KG1 (cell line): ENCODE measurements around the gene TRAIP.
"Not testable (repeated sequence)": the region's sequence is repeated elsewhere in the genome, so short reads cannot be mapped to it uniquely, and the experiment has no call there.

ENCODE experiments used
- DNase-seq: peaks from one replicate; lab custom pipeline; 2025; lab: John Stamatoyannopoulos, UW

The TRAIP gene, protein sequence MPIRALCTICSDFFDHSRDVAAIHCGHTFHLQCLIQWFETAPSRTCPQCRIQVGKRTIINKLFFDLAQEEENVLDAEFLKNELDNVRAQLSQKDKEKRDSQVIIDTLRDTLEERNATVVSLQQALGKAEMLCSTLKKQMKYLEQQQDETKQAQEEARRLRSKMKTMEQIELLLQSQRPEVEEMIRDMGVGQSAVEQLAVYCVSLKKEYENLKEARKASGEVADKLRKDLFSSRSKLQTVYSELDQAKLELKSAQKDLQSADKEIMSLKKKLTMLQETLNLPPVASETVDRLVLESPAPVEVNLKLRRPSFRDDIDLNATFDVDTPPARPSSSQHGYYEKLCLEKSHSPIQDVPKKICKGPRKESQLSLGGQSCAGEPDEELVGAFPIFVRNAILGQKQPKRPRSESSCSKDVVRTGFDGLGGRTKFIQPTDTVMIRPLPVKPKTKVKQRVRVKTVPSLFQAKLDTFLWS

DNA sequence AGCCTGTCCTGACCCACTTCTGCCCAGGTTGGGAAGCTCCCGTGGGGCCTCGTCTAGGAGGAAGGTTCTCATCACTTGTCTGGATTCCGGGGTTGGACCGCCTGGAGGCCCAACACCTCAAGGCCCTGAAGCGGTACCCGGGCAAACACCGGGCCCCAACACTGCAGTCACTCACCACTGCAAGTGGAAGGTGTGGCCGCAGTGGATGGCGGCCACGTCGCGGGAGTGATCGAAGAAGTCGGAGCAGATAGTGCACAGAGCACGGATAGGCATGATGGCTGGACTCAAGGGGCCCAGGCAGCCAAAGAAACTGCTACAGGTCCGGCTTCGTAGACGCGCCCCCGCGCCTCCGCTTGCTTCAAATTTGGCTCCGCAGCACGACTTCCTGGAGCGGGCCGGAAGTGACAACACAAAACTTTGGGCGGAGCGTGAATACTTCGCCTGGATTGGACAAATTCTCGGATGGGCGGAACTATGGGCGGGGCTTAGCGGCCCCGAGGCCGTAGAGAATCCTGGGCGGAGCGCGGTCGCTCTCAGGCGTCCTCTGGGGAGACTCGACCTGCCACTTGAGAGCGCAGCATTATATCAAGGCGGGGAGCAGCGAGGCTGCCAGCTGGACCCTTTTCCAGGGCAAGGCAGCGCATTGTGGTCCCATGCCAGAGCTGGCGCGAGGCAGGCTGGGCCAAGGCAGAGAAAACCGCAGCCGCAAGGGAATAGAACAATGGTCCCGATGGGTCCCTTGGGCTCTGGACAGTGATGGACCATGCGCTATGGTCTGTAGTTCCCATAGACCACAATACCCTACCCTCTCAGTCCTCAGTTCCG lies at the start of gene TRAIP:
TRAIP (minus strand) TSS at position 384 of the 825 bp plus-strand sequence; CDS start at position 273, 111 bp downstream.
- peak; percentile 96 for DNase-seq

DNA sequence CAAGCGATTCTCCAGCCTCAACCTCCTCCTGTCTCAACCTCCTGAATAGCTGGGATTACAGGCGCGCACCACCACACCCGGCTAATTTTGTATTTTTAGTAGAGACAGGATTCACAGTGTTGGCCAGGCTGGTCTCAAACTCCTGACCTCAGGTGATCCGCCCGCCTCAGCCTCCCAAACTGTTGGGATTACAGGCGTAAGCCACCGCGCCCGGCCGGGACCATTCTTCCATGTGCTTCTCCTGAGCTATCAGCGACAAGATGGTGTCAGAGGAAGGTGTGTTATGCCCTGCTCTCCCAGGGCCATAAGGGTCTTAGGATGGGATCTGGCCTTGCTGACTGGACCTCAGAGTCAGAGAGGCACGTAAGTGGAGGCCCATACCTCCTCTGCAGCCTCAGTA lies 48.1 kb upstream of the TRAIP start:
- not testable (repeated sequence) for DNase-seq

DNA sequence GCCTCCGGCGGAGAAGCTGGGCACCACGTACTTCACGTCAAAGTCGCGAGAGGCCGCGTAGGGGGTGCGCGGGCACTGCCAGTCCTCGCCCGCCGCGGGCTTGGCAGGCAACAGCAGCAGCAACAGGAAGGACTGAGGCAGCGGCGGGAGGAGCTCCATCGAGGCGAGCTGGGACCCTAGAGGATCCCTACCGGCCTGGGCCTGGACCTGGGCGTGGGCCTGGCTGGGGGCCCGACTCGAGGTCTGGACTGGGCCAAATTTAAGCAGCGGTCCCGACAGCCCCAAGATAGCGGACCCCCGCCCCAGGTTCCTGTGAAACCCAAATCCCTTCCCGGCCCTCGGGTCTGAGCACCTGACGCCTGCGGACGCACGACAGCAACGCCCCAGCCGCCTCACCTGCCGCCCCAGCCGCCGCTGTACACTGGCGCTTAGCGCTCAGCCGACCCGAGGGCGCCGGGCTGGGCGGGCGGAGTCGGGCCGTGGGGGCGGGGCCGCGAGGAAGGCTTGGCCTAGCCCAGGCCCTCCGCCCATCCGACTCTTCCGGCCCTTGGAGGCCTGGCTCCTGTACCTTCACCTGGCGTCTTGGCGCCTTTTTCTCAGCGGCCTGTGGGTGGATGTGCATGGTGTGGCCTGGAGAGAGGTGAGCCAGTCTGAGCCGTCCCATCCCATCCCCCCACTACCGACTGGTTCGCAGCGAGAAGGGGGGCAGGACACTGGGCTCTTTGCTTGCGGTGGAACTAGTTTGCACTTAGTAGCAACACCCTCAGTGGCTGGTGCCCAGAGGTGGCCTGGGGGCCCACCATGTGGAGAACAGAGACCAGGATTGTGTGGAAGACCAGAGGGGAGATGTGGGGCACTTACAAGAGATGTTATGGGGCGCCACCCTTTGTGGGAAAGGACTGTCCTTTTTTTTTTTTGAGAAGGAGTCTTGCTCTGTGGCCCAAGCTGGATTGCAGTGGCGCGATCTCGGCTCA lies 47.4 kb upstream of the TRAIP start, which contains the start of gene MST1R:
MST1R (minus strand) TSS at position 423 of the 974 bp plus-strand sequence; CDS start at position 159, 264 bp downstream.
- DNase-seq: no peak

DNA sequence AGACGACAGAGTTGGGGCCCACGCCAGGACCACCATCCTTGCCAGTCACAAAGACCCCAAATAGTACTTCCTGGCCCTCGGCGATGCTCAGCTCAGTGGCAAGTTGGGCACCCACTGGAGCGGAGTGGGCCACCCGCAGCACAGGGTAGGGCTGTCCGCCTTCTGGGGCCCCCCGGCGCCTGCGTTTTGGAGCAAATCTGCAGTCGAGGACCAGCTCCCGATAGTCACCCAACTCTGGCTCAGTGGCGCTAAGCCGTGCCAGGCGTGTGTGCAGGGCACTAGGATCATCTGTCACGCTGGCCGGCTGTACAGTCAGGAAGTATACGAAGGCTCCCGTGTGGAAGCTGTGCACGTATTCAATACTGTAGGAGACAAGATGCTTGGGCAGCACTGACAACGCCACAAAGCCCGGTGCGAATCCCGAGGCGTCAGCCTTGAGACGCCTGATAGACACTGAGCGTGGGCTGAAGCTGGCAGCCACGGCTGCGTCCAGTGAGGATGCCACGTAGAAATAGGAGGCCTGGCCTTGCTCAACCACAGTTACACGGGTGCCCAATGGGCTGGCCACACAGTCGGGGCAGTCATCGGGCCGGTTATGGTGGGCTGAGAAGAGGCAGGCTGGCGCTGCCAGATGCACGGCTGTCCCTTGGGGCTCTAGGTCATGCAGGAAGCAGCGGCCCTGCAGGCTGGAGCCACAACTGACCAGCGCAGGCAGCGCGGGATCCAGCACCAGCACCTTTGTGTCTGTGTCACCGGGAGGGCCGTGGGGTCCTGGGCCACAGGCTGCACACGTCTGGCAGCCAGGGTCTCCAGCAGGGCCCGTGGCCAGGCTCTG lies 46.4 kb upstream of the TRAIP start:
- DNase-seq: no peak

DNA sequence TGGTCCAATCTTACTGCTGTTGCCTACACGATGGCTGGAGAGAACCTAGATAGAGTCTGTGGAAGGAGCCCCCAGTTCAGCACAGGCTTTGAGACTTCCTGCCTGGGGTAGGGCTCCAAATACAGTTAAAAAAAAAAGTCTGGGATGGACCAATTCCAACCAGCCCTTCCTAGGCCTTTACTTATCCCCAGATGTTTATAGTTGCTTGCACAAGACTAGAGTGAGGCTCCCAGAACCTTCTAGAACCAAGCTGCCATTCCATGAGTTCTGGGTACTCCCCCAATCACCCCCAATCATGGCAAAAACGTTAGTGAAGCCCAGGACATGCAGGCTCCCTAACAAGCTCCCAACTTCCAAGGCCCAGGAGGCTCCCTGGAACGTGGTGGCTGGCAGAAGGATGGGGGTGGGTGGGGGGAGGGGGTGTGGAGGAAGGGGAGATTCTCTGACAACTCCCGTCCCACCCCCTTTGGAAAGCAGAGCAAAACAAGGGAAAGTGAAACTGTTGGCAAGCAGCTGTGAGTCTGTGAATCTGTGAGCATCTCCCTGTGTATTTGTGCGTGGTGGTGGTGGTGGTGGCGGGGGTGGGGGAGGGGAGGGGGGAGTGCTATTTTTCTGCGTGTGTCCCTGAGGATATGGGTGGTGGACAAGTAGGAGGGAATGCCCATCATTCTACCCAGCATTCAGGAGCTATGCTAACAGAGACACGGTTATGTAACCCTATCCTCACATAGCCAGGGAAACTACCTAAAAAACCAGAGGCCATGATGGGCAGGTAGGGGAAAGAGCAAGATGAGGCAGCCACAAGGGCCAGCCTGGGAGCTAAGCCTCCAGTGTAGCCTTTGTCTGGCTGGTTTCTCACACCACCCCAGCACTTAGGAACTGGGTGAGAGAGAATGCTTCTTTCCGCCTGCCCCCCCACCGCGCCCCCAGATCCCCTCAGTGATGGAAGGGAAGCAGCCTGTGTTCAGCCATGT lies 45.3 kb upstream of the TRAIP start:
- DNase-seq: no peak

DNA sequence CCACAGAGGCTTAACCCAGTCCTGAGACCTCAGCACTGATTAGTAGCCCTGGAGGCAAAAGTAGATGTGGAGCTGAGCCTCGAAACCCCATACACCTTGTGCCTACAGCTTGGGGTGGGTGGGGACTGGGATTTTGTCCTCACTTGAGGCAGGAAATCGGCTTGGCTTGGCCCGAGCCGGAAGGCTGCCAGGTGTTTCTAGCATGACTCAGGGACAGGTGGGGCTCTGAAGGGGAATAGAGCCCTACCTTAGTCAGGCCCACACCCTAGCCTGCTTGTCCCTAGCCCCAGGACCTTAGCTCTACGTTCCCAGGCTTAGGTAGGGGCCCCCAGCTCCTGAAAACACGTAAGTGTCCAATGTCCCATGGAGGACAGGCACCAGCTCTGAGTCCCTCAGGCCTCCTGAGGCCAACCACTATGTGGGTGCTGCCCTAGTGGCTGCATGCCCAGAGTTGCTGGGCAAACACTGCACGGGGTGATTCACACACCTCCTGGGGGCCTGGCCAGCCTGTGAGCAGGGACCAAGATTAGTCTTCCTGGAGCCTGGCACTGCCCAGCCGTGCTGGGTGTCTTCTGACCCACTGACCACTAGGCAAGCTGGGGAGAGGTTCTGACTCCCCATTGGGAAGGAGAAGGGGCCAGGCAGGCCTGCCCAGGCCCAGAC lies 44.3 kb upstream of the TRAIP start:
- no peak for DNase-seq

DNA sequence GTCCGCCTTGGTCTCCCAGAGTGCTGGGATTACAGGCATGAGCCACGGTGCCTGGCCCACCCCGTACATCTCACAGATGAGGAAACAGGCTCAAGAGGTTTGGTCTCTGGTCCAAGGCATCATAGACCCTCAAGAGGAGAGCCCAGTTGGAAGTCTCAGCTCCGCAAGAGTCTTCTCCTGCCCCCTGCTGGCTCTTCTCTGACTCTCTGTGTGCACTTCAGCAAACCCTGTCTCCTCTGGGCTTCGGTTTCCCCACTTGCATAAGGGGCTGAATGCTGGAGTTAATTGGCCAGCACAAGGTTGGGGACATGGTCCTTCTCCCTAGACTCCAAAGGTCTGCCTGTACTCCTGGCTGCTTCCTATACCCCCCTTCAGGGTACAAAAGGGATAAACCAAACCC lies 43.5 kb upstream of the TRAIP start:
- no peak for DNase-seq

DNA sequence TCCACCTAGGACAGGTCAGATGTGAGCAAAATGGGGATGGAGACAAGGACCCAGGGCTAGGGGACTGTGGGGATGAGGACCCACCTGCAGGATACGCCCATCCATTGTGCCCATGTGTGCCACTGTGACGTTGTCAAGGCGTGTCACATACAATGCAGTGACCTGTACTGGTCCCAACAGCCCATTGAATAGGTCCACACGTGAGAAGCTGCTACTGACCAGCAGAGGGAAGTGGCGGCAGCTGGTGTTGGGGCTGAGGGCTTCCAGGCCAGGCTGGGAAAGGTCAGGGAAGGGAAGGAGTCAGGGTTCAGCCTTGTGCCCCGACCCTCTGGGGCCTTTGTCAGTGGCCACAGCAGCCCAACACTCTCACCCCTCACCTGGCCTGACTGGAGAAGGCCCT lies 42.6 kb upstream of the TRAIP start:
- DNase-seq: no peak

DNA sequence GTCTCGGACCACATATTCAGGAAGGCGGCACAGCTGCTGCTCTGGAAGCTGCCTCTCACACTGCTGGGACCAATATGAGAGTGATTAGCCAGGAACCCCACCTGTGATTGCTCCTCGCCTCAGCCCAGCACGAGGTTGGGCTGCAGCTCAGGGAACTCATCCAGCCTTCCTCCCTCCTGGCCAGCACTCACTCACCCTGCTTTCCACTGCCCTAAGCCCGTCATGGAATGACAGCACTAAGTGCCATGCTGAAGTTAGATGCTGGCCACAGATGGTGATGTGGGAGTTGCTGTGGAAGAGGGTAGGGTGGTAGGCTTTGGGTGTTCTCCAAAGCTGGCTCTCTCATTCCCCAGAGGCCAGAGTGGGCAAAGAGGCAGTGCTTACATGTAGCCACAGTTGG lies 40.0 kb upstream of the TRAIP start:
- no peak for DNase-seq

DNA sequence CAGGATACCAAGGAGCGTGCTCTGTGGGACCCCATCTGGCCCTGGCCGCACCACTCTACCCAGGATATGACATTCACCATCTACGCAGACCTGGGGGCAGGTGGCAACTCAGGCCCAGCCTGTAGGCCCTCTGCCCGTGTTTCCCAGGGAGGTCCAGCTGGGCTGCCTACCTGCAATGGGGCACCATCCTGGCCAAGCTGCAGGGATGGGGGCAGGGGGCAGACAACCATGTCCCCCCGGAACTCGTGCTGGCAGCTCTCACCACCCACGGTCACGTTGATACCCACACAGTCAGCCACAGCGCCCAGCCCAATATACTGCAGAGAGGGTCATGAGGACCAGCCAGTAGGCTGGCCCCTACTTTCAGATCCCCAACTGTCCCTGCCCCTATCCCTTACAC lies 39.4 kb upstream of the TRAIP start:
- DNase-seq: no peak

DNA sequence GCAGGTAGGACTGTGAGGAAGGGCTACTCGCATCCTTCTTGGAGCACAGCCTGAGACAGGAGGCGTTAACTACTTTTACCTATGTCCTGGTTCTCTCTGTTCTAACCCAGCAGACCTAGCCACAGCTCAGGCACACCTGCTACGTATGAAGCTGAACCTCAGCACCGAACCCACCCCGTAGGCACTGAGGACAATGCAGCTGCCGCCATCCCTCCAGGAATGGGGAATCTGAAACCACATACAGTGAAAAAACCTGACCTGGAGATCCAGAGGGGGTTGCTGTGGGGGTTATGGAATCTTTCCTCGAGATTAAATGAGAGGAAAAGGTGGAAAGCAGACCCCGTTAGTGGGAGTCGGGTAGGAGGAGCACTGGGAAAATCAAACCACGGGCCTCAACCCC lies 32.9 kb upstream of the TRAIP start:
- DNase-seq: no peak

DNA sequence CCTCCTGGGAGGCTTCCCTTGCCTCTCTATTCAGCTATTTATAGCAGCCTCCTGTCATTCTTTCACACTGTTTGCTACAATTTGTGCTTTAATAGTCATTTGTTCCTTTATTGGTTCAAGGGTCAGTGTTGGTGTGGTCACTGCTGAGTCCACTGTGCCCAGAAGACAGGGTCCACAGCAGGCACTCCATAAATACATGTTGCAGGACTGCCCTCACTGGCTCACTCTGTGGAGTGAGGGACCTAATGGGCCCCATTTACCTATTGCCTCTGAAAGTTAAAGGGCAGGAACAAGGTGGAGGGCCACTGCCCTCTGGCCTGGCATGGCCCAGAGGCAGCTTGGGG lies 30.5 kb upstream of the TRAIP start:
- DNase-seq: no peak

DNA sequence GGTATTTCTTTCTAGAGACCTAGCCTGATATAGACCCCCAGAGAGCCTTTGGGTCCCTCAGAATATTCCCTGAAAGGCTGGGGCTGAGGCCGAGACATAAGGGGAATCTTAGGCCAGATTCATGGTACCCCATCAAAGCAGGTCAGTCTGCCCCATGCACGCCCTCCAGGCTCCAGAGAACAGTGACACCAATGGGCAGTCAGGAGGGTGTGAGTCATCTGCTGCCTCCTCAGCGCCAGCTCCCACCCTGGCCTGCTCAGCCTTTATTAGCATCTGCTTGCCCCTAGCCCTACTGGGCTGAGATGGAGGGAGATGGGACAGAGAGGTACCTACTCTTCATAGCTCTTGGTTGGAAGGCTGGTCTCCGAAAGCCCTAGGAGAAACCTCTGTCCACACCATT lies 27.6 kb upstream of the TRAIP start:
- no peak for DNase-seq

DNA sequence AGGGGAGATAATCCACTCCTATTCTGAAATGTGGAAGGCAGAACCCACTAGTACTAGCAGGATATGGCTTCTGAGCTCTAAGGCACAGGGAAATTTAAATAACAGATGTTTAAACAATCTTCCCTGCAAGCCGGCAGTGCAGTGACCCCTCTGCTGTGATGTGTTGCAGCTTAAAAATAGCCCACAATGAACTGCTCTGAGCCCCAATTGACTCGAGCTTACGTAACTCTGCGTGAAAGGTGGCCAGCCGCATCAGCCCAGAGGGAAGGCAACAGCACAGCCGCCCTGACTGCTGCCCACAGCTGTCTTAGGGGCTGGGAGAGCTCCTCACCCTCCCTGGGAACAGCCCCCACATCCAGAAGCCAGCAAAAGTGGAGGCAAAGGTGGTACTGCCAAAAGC lies 25.8 kb upstream of the TRAIP start:
- no peak for DNase-seq

DNA sequence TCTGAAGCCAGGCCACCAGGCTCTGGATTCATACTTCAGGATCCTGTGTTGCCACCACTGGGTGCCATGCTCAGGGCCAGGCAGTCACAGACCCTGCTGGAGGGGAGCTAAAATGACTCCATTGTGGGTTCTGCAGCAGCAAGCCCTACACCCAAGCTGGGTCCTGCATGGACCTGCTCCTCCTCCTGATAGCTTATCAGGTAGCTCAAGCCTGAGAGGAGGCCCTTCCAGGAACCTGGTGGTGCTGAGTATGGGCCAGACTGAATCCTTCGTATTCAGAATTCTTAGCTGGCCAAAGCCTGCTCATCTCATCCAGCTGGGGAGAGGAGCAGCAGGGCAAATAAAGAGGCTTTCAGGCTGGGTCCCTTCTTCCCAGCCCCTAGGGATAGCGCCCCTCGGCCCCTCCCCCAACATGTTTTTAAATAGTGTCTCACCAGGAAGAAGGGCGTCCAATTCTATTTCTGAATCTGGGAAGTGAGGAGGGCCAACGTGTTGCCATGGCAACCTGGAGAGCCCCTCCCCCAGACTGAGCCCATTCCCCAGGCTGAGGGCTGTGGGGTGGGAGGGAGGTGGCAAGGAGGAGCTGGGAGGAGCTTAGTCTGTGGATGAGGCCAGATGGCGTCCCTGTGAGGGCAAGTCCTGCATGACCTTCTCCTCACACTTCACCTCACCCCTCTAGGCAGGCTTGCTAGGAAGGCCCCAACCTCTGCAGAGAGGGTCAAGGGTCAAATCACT lies 24.4 kb upstream of the TRAIP start:
- DNase-seq: no peak

DNA sequence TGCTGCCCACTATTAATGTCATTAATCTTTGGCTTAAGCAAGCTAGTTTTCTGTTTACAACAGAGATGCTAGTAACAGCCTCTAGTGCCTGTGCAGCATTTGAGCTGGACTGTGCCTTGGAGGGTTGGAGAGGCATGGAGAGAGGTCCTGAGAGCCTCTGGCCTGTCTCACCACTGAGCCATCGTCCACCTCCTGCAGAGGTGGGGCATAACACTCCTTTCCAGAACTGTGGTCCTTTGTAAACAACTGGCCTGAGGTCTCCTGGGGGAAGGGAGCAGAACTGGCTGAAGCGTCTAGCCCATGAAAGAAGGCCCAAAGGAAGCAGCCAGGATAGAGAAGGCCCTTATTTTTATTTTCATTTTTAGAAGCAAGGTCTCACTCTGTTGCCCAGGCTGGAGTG lies 23.4 kb upstream of the TRAIP start:
- DNase-seq: no peak

DNA sequence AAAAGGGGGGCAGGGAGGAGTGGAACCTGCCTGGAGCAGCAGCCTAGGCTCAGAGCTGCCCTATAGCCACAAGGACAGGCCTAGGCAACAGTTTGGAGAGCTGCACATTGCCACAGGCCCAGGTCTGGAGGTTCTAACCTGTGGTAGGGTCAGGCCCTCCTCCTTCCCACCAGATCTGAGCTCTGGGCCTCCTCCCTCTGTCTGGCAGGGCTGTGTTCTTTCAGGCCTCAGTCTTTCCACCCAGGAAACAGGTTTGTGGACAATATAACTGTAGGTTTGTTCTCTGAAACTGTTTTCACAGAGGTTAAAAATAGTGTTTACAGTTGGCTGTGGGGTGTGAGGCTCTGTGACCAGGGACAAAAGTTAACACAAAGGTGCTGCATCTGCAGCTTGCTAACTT lies 22.3 kb upstream of the TRAIP start:
- no peak for DNase-seq

DNA sequence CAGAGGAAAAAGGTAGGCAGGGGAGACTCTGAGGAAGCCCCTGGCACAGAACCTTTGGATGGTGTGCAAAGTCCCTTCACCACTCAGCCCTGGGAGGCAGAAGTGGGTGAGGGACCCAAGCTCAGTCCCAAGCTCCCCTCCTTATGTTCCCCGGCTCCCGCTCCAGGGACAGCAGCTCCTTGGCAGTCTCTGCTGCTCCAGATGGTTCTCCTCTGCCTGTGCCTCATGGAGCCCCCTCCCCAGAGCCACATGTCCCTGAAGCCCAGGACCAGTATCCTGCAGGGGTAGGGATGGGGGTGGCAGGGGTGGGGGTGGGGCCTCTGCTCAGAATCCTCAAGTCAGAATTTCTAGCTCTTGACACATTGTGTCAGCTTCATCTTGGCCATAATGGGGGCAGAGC lies 21.4 kb upstream of the TRAIP start:
- DNase-seq: no peak

DNA sequence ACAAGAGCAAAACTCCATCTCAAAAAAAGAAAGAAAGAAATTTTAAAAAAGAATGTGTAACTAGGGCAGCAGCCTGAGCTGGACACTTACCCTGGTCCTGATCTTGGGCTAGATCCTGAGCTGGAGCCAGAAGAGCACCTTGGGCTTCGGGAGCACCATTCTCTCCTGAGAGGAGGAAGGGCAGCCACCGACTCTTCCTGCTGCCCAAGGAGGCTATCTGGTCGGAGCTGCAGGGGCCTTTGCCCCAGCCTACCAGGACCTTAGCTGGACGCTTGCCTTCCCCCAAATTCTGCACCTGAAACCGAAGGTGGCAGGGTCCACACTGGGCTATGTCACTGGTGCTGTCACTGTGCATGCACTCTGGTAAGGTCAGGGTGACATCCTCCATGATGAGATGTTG lies 20.2 kb upstream of the TRAIP start:
- DNase-seq: no peak
